Ishikawa (cell line): Measurements from ENCODE around the gene GPR12.

Experiments
- CREB1 ChIP-seq: IDR thresholded peaks from 2 replicates; pipeline ENCODE4 v1.6.1; 2012; ENCODE audit warnings: low read depth
- EP300 ChIP-seq: IDR thresholded peaks from 2 replicates; pipeline ENCODE4 v1.6.1; 2012; ENCODE audit warnings: borderline replicate concordance
- RAD21 ChIP-seq: IDR thresholded peaks from 2 replicates; pipeline ENCODE4 v1.6.1; 2012; ENCODE audit warnings: low read depth
- TAF1 ChIP-seq: IDR thresholded peaks from 2 replicates; pipeline ENCODE4 v1.6.1; 2012; ENCODE audit warnings: low read depth, mild to moderate bottlenecking
- TCF12 ChIP-seq: IDR thresholded peaks from 2 replicates; pipeline ENCODE4 v1.6.1; 2012; ENCODE audit warnings: low read depth
- TEAD4 ChIP-seq: IDR thresholded peaks from 2 replicates; pipeline ENCODE4 v1.6.1; 2012
- YY1 ChIP-seq: IDR thresholded peaks from 2 replicates; pipeline ENCODE4 v1.6.1; 2012; ENCODE audit warnings: low read depth
- TF ChIP-seq, protein P1 (sequence below): IDR thresholded peaks from 2 replicates; pipeline ENCODE4 v1.6.1; 2012; ENCODE audit warnings: low read depth, mild to moderate bottlenecking

DNA sequence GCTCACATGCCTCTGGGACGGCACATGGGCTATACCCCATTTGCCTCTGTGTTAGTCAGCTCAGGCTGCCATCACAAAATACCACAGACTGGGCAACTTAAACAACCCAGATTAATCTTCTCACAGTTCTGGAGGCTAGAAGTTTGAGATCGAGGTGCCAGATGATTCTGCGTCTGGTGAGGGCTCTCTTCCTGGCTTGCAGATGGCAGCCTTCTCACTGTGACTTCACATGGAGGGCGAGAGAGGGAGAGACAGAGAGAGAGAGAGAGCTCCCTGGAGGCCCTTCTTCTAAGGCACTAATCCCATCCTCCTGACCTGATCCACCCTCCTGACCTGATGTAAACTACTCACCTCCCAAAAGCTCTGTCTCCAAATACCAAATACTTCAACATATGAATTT lies 55.0 kb downstream of the GPR12 start:
- TF ChIP-seq CREB1 (no peak), YY1 (no peak), TEAD4 (no peak), RAD21 (no peak), TCF12 (no peak), TAF1 (no peak), EP300 (no peak)
- TF ChIP-seq, protein P1, sequence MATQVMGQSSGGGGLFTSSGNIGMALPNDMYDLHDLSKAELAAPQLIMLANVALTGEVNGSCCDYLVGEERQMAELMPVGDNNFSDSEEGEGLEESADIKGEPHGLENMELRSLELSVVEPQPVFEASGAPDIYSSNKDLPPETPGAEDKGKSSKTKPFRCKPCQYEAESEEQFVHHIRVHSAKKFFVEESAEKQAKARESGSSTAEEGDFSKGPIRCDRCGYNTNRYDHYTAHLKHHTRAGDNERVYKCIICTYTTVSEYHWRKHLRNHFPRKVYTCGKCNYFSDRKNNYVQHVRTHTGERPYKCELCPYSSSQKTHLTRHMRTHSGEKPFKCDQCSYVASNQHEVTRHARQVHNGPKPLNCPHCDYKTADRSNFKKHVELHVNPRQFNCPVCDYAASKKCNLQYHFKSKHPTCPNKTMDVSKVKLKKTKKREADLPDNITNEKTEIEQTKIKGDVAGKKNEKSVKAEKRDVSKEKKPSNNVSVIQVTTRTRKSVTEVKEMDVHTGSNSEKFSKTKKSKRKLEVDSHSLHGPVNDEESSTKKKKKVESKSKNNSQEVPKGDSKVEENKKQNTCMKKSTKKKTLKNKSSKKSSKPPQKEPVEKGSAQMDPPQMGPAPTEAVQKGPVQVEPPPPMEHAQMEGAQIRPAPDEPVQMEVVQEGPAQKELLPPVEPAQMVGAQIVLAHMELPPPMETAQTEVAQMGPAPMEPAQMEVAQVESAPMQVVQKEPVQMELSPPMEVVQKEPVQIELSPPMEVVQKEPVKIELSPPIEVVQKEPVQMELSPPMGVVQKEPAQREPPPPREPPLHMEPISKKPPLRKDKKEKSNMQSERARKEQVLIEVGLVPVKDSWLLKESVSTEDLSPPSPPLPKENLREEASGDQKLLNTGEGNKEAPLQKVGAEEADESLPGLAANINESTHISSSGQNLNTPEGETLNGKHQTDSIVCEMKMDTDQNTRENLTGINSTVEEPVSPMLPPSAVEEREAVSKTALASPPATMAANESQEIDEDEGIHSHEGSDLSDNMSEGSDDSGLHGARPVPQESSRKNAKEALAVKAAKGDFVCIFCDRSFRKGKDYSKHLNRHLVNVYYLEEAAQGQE, result no peak
